ENCODE measurements around the gene OR2T34. TPM values are rescaled to one million over a fixed set of nuclear protein-coding genes. Genes with fewer than 3 reads are reported as not detected.

OR2T34 gene
- total RNA-seq, 1 experiment from 2014 or later: not detected

Other genes starting within 250 kb of the OR2T34 start
- gene OR14C36, start 226.0 kb downstream of the OR2T34 start, total RNA-seq (2014; rRNA removed): not detected in 2 replicates
- gene OR2T4, start 213.1 kb downstream of the OR2T34 start, total RNA-seq (2014; rRNA removed): not detected in 2 replicates
- not detected in 2 replicates for gene OR2T6, start 199.0 kb downstream of the OR2T34 start, total RNA-seq (2014; rRNA removed)
- gene OR2T1, start 171.7 kb downstream of the OR2T34 start, total RNA-seq (2014; rRNA removed): not detected in 2 replicates
- gene OR2T2, start 129.1 kb downstream of the OR2T34 start, total RNA-seq (2014; rRNA removed): not detected in 2 replicates
- gene OR2T3, start 101.4 kb downstream of the OR2T34 start, total RNA-seq (2014; rRNA removed): not detected in 2 replicates
- not detected in 2 replicates for gene OR2T5, start 86.2 kb downstream of the OR2T34 start, total RNA-seq (2014; rRNA removed)
- not detected in 2 replicates for gene OR2G6, start 66.7 kb downstream of the OR2T34 start, total RNA-seq (2014; rRNA removed)
- not detected in 2 replicates for gene OR2T29, start 12.0 kb downstream of the OR2T34 start, total RNA-seq (2014; rRNA removed)
- gene OR2T10, start 22.9 kb upstream of the OR2T34 start, total RNA-seq (2014; rRNA removed): not detected in 2 replicates
- not detected in 2 replicates for gene OR2T11, start 60.3 kb upstream of the OR2T34 start, total RNA-seq (2014; rRNA removed)
- gene OR2T35, start 70.5 kb upstream of the OR2T34 start, total RNA-seq (2014; rRNA removed): not detected in 2 replicates
- not detected in 2 replicates for gene OR2T27, start 80.8 kb upstream of the OR2T34 start, total RNA-seq (2014; rRNA removed)
- not detected in 2 replicates for gene OR14I1, start 128.0 kb upstream of the OR2T34 start, total RNA-seq (2014; rRNA removed)
- not detected in 2 replicates for gene LYPD8, start 181.0 kb upstream of the OR2T34 start, total RNA-seq (2014; rRNA removed)

Measured in PC-3 (cell line).